ENCODE measurements around the gene ZNF559.

DNA sequence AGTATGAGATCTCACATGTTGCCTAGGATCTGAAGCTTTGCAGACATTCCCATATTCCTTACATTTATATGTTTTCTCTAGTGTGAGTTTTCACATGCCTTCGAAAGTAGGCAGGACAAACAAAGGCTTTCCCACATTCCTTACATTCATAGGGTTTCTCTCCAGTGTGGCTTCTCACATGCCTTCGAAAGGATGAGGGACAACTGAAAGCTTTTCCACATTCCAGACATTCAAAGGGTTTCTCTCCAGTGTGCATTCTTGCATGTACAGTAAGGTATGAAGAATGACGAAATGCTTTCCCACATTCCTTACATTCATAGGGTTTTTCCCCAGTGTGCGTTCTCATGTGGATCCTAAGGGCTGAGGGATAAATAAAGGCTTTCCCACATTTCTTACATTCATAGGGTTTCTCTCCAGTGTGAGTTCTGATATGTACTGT is 28.5 kb upstream of the ZNF559 start:
- TF ChIP-seq, protein P1, sequence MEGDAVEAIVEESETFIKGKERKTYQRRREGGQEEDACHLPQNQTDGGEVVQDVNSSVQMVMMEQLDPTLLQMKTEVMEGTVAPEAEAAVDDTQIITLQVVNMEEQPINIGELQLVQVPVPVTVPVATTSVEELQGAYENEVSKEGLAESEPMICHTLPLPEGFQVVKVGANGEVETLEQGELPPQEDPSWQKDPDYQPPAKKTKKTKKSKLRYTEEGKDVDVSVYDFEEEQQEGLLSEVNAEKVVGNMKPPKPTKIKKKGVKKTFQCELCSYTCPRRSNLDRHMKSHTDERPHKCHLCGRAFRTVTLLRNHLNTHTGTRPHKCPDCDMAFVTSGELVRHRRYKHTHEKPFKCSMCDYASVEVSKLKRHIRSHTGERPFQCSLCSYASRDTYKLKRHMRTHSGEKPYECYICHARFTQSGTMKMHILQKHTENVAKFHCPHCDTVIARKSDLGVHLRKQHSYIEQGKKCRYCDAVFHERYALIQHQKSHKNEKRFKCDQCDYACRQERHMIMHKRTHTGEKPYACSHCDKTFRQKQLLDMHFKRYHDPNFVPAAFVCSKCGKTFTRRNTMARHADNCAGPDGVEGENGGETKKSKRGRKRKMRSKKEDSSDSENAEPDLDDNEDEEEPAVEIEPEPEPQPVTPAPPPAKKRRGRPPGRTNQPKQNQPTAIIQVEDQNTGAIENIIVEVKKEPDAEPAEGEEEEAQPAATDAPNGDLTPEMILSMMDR (IDR thresholded peaks at IDR 0.05) = no peak
- no peak for TF ChIP-seq POLR2A (IDR thresholded peaks at IDR 0.05)

All from uterus (tissue), 2 donors.